GM12874 (cell line): ENCODE measurements around the gene MPZL3.

Source experiments
- CTCF ChIP-seq: IDR thresholded peaks from 2 replicates; pipeline ENCODE4 v1.5.1; 2011; ENCODE audit warnings: low read depth, mild to moderate bottlenecking, control low read depth, low read length, moderate library complexity; ENCODE audit not compliant: insufficient read depth

MPZL3 gene

GRCh38 chr11:118264569-118265465 lies 12.7 kb upstream of the MPZL3 start:
- no peak for TF ChIP-seq CTCF

- no peak for TF ChIP-seq CTCF
These were observed 11.8 kb upstream of the MPZL3 start, which contains the start of gene MPZL2 for GRCh38 chr11:118263695-118264568. TSS of gene MPZL2 (minus strand) at chr11:118264297. CDS start at chr11:118264153, 144 bp downstream.

- TF ChIP-seq CTCF, result no peak
These were observed 10.9 kb upstream of the MPZL3 start for GRCh38 chr11:118263112-118263511.

- TF ChIP-seq CTCF, result no peak
These were observed 8.2 kb upstream of the MPZL3 start for GRCh38 chr11:118260353-118260752.

GRCh38 chr11:118259138-118259537 lies 7.0 kb upstream of the MPZL3 start:
- TF ChIP-seq CTCF, result no peak

GRCh38 chr11:118258410-118258809 lies 6.2 kb upstream of the MPZL3 start:
- TF ChIP-seq CTCF, result 0 out of 2 replicates have a peak, but pooled peaks have one; percentile 13

GRCh38 chr11:118252688-118253087 lies 523 bp upstream of the MPZL3 start:
- no peak for TF ChIP-seq CTCF
